Panc1 (cell line): Measurements from ENCODE around the gene ZBTB46. TPM values are rescaled to one million over a fixed set of nuclear protein-coding genes. Genes with fewer than 3 reads are reported as not detected.

Experiments used
- ATAC-seq: fragments of 200-7000 bp; cut with Tn5 transposase; 2 replicates; pipeline ENCODE4 v1.9.1; 2020; ENCODE audit warnings: mild to moderate bottlenecking, moderate library complexity
- BruUV-seq: library from RNA; stranded (reverse); fragments of 400-500 nt; replicated peaks from 2 replicates; lab custom pipeline; 2021; lab: Mats Ljungman, UMichigan
- CTCF ChIA-PET: fragments of 300-600 bp; sonication (Branson Sonifier 250); formaldehyde crosslinking; loops from one replicate; lab custom pipeline; 2022; ENCODE audit warnings: antibody characterized with exemption; lab: Charles Lee
- POLR2A ChIA-PET: fragments of 300-600 bp; sonication (Branson Sonifier 250); formaldehyde crosslinking; loops from one replicate; lab custom pipeline; 2022; ENCODE audit warnings: antibody characterized with exemption; lab: Charles Lee
- DNase-seq: peaks from one replicate; pipeline ENCODE4 v3.0.0-alpha.2; 2010; ENCODE audit warnings: low read depth, low spot score
- H3K27ac ChIP-seq: 2 replicates; pipeline ENCODE4 v1.5.1; 2011; ENCODE audit warnings: mild to moderate bottlenecking, low read length, inconsistent platforms
- H3K27me3 ChIP-seq: fragments of 200-500 bp; sonication (Bioruptor generic); 2 replicates; pipeline ENCODE4 v1.6.0; 2014; ENCODE audit warnings: low read length, inconsistent platforms; ENCODE audit not compliant: control insufficient read depth, insufficient read depth
- H3K36me3 ChIP-seq: fragments of 200-500 bp; sonication (Bioruptor generic); 2 replicates; pipeline ENCODE4 v1.5.1; 2014; ENCODE audit warnings: inconsistent platforms, mild to moderate bottlenecking, low read length, moderate library complexity; ENCODE audit not compliant: control insufficient read depth, insufficient read depth
- H3K4me1 ChIP-seq: 2 replicates; pipeline ENCODE4 v1.5.1; 2011; ENCODE audit warnings: inconsistent platforms, mild to moderate bottlenecking, low read length, moderate library complexity; ENCODE audit not compliant: control insufficient read depth, insufficient read depth
- H3K4me3 ChIP-seq, 2 experiments: 2 replicates each; pipeline ENCODE4 v1.5.1; 2011 to 2012; ENCODE audit warnings: low read depth in 2 of 2, low read length in 2 of 2, mild to moderate bottlenecking in 2 of 2, inconsistent platforms in 1 of 2, moderate library complexity in 1 of 2
- H3K9me3 ChIP-seq: fragments of 200-500 bp; sonication (Bioruptor generic); 2 replicates; pipeline ENCODE4 v1.5.1; 2014; ENCODE audit warnings: low read depth, mild to moderate bottlenecking, inconsistent platforms, low read length, moderate library complexity; ENCODE audit not compliant: control insufficient read depth, insufficient read depth
- POLR2AphosphoS5 ChIP-seq: IDR thresholded peaks from 2 replicates; pipeline ENCODE4 v1.6.1; 2012; ENCODE audit warnings: mild to moderate bottlenecking, low read depth, low read length, moderate library complexity
- SIN3A ChIP-seq: IDR thresholded peaks from 2 replicates; pipeline ENCODE4 v1.6.1; 2012; ENCODE audit warnings: low read depth, mild to moderate bottlenecking, low read length, moderate library complexity, borderline replicate concordance; ENCODE audit not compliant: insufficient read depth
- TCF7L2 ChIP-seq: IDR thresholded peaks from 2 replicates; pipeline ENCODE4 v1.6.1; 2011; ENCODE audit warnings: mild to moderate bottlenecking, low read depth, low read length, inconsistent platforms
- in situ Hi-C: cut with HindIII; loops from 2 replicates; pipeline ENCODE4 v1.10.0; 2016; ENCODE audit warnings: low sequenced_read_pairs, low pct_unique_long_range_greater_than_20kb
- intact Hi-C: fragments of 100-400 bp; cut with micrococcal nuclease; formaldehyde crosslinking; loops from one replicate; pipeline ENCODE4 v1.10.0; 2022; ENCODE audit not compliant: unreplicated experiment
- total RNA-seq: library from RNA; stranded (reverse); gene quantifications from one replicate; pipeline ENCODE4 v1.2.1, GENCODE V29; 2021; ENCODE audit not compliant: unreplicated experiment
- TF ChIP-seq, protein P1 (sequence below): fragments of 450-650 bp; IDR thresholded peaks from 2 replicates; pipeline ENCODE4 v1.5.1; 2017; ENCODE audit warnings: mild to moderate bottlenecking
- TF ChIP-seq, protein P2 (sequence below), 2 experiments: IDR thresholded peaks; 2 replicates each; pipeline ENCODE4 v1.6.1; 2011 to 2012; ENCODE audit warnings: low read depth in 2 of 2, control low read depth in 1 of 2, low read length in 1 of 2, mild to moderate bottlenecking in 1 of 2, moderate library complexity in 1 of 2; ENCODE audit not compliant: insufficient read depth in 1 of 2

ZBTB46 gene
- total RNA-seq, 1 experiment from 2014 or later = 15.2 TPM

DNA sequence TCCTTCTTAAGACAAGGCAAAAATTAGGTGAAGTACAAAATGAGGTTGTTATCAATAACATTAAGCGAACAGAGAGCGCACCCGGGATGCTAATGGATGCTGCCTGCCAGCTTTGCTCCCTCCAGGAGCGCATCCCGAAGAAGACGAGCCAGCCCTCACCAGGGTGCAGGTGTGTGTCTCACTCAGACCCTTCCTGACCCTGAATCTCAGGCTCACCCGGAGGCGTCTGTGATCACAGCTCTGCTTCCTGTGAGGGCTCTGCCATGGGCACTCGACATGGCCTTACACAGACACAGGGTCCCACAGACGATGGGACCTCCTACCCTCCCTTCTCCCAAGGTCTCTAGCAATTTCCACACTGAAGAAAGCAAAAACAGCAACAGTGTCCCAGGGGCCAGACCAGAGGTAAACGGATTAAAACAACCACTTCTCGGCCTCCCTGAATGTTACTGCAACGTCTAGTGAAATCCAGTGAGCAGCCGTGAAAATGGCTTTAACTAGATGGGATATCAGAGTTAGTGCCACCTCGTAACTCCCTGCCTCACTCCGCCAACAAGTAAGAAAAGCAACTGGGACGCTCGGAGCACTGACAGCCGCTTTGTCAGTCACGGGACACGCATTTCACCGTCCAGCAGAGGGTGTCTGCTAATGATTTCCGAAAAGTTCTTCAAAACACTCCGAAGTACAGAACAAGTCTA, 11.7 kb downstream of the ZBTB46 start:
- ATAC-seq = peak; percentile 65
- peaks cover 13% of the 10 kb centered on the region for H3K4me1 ChIP-seq
- no peak for TF ChIP-seq TCF7L2
- TF ChIP-seq SIN3A = no peak
- TF ChIP-seq POLR2AphosphoS5 = no peak
- TF ChIP-seq, protein P1, sequence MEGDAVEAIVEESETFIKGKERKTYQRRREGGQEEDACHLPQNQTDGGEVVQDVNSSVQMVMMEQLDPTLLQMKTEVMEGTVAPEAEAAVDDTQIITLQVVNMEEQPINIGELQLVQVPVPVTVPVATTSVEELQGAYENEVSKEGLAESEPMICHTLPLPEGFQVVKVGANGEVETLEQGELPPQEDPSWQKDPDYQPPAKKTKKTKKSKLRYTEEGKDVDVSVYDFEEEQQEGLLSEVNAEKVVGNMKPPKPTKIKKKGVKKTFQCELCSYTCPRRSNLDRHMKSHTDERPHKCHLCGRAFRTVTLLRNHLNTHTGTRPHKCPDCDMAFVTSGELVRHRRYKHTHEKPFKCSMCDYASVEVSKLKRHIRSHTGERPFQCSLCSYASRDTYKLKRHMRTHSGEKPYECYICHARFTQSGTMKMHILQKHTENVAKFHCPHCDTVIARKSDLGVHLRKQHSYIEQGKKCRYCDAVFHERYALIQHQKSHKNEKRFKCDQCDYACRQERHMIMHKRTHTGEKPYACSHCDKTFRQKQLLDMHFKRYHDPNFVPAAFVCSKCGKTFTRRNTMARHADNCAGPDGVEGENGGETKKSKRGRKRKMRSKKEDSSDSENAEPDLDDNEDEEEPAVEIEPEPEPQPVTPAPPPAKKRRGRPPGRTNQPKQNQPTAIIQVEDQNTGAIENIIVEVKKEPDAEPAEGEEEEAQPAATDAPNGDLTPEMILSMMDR = no peak
- TF ChIP-seq, protein P2, sequence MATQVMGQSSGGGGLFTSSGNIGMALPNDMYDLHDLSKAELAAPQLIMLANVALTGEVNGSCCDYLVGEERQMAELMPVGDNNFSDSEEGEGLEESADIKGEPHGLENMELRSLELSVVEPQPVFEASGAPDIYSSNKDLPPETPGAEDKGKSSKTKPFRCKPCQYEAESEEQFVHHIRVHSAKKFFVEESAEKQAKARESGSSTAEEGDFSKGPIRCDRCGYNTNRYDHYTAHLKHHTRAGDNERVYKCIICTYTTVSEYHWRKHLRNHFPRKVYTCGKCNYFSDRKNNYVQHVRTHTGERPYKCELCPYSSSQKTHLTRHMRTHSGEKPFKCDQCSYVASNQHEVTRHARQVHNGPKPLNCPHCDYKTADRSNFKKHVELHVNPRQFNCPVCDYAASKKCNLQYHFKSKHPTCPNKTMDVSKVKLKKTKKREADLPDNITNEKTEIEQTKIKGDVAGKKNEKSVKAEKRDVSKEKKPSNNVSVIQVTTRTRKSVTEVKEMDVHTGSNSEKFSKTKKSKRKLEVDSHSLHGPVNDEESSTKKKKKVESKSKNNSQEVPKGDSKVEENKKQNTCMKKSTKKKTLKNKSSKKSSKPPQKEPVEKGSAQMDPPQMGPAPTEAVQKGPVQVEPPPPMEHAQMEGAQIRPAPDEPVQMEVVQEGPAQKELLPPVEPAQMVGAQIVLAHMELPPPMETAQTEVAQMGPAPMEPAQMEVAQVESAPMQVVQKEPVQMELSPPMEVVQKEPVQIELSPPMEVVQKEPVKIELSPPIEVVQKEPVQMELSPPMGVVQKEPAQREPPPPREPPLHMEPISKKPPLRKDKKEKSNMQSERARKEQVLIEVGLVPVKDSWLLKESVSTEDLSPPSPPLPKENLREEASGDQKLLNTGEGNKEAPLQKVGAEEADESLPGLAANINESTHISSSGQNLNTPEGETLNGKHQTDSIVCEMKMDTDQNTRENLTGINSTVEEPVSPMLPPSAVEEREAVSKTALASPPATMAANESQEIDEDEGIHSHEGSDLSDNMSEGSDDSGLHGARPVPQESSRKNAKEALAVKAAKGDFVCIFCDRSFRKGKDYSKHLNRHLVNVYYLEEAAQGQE (IDR thresholded peaks at IDR 0.05; ENCODE audit: insufficient read depth in 1 of 2, low read depth in 2 of 2, low read length in 1 of 2) = no peak
- ChIA-PET CTCF (interaction anchor here (0.5 to 0.8 kb wide), 2 partner anchors 32 to 71 kb away, joined by 3 to 4 read pairs; no protein-coding TSS in a partner anchor), POLR2A (no interaction called here)
- no peaks in the 10 kb centered on the region for H3K27me3 ChIP-seq
- intact Hi-C loops (no loop called here), in situ Hi-C loops (no loop called here)
- H3K36me3 ChIP-seq = no peaks in the 10 kb centered on the region
- H3K4me3 ChIP-seq = peak overlapping the region; percentile 24 to 40
- no peaks in the 10 kb centered on the region for H3K9me3 ChIP-seq
- no peak for DNase-seq
- no TSS peak for BruUV-seq
- H3K27ac ChIP-seq = peak overlapping the region; percentile 78

DNA sequence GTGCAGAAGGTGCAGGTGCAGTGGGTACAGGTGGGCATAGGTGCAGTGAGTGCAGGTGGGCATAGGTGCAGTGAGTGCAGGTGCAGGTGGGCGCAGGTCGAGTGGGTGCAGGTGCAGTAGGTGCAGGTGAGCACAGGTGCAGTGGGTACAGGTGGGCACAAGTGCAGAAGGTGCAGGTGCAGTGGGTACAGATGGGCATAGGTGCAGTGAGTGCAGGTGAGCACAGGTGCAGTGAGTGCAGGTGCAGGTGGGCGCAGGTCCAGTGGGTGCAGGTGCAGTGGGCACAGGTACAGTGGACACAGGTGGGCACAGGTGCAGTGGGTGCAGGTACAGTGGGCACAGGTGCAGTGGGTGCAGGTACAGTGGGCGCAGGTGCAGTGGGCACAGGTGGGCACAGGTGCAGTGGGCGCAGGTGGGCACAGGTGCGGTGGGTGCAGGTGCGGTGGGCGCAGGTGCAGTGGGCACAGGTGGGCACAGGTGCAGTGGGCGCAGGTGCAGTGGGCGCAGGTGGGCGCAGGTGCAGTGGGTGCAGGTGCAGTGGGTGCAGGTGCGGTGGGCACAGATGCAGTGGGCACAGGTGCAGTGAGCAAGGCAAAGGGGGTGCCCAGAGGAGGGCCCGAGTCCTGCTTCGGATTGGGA, 15.3 kb downstream of the ZBTB46 start:
- Histone ChIP-seq H3K27ac (no peak overlapping the region), H3K27me3 (no peaks in the 10 kb centered on the region), H3K4me1 (peaks cover 5% of the 10 kb centered on the region; the same call in 1 of the 2 replicates), H3K4me3 (no peak overlapping the region), H3K9me3 (no peaks in the 10 kb centered on the region), H3K36me3 (no peaks in the 10 kb centered on the region)
- no peak for ATAC-seq
- intact Hi-C loops = no loop called here
- in situ Hi-C loops = no loop called here
- CTCF ChIA-PET = no interaction called here
- DNase-seq = no peak
- POLR2A ChIA-PET = no interaction called here
- TF ChIP-seq, protein P1 = no peak
- TF ChIP-seq, protein P2 (IDR thresholded peaks at IDR 0.05; ENCODE audit: insufficient read depth in 1 of 2, low read depth in 2 of 2, low read length in 1 of 2) = no peak
- no TSS peak for BruUV-seq
